ENCODE data around the gene PTPRZ1.

PTPRZ1 gene

DNA sequence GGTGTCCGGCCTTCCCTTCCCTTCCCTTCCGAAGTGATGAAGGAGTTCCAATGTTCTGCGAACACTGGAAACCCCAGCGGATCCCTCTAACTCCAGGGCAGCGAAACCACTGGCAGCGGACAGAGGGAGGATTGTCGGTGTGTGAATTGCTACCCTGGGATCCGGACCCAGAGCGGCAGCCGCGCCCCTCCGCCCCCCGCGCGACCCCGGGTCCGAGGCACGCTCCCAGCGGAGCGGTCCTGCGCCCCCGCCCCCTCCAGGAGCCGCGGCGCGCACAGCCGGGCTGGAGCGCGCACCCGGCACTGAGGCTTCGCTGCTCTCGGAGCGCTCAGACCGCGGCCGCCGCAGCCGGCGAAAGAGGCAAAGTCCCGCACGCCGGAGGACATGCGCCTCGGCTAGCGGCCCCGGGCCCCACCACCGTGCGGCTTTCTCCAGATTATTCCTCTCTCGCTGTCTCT, at the start of gene PTPRZ1:
Gene PTPRZ1, plus strand, starts transcription at position 331 of the 458 bp plus-strand sequence. CDS start 339 bp downstream, outside the sequence.
- DNase-seq = no peak

- no peak for DNase-seq
These were observed 48.7 kb upstream of the PTPRZ1 start for GRCh38 chr7:121824276-121824675.

DNA sequence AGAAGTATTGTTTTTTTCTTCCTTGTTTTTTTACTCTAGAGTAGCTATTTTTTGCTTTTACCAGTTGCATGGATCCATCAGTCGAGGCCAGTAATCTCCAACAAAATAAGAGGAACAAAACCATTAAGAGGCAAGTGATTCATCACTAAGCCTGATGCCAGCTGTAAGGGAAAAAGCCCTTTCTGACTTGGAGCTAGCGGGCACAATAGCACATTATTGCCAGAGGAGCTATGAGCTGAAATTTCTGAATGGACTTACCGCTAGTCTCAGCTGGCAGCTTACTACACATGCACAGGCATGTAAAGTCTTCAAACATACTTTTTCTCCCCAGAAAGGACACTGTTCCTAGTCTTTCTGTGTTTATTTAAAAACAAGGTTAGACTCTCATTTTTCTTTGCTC, 41.6 kb upstream of the PTPRZ1 start:
- no peak for DNase-seq

DNA sequence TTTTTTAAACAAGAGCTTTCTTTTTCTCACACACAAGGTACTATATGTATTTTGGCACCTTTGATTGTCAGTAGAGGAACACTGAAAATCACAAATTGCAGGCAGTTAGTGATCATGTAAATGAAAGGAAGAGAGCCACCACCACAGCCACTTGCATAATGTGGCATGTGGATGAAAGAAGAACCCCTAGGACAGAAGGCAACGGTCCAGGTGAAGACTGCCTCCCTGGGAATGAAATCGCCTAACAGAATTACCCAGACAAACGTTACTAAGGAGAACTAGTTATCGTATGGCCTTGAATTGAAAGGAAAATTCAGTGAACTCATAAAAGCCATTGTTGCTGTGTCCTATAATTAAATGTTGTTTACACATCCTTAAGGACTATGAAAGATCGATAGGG, 41.2 kb upstream of the PTPRZ1 start:
- DNase-seq = no peak

DNA sequence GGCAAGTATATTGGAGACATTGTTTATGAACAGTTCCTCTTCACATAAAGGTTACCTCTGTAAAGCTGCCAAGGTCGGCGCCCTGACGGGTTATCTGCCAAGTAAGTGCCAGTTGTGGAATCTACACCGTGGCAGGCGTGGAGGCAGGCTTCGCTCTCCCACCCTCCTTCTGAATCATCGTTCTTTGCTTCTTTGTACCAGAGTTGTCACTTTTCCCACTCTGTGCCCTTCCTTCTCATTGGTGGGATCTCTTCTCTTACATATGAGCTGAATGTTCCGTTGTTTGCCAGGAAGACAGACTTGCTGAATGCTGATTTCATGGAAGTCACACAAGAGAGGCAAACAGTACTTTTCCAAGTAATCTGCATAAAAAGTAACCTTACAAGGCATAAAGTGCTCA, 40.6 kb upstream of the PTPRZ1 start:
- no peak for DNase-seq

GRCh38 chr7:121833991-121834390, 39.0 kb upstream of the PTPRZ1 start:
- DNase-seq = no peak

DNA sequence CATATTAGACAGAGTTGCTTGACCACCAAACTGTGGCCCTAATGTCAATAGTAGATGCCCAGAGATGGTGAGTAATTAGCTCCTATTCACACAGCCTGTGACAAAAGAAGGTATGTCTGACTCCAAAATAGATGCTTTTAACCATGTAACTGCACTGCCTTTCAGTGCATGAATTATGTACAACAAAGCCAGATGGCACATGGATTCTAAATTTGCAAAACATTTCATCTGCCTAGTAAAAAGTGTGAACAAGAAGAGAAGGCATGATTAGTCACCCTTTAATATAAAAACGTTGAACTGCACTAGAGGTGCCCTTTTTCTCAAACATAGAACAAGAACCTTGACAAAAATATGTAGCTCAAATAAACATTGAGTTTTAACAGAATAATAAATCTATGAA, 35.5 kb upstream of the PTPRZ1 start:
- DNase-seq = no peak

DNA sequence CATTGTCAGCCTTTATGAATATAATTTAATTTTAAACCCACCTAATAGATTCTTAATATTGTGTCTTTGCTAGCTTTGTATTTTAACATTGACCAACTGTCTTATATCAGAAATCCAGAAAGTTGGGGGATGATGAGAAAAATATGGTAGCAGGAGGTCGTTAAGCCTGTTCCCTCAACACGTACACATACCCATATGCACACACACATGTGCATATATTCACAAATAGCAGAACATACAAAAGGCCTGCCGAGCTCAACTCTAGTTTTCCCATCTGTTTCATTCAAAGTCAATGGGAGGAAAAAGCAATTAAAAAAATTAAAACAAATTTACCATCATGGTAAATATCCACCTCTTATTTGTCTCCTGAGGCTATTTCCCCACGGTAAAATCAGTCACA, 25.9 kb upstream of the PTPRZ1 start:
- no peak for DNase-seq

DNA sequence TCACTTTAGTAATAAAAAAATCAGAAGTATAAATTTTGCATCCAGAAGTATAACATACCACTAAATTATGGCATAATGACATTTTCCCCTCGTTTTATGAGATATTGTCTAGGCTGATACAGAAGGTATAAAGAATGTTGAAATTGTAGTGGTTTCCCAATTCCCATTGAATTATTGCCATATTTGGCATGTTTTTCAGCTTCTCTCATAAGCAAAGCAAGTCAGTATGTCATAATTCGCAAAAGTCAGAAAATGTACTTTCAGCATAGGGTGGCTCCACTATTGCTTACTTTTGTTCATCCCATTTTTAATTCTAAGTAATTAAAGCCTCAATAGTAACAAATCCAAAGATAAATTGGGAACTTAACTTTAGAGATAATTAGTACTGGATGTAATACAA, 19.7 kb upstream of the PTPRZ1 start:
- no peak for DNase-seq

GRCh38 chr7:121860953-121861352, 12.0 kb upstream of the PTPRZ1 start:
- DNase-seq = no peak

- DNase-seq = no peak
These were observed 10.4 kb upstream of the PTPRZ1 start for GRCh38 chr7:121862591-121862990.

DNA sequence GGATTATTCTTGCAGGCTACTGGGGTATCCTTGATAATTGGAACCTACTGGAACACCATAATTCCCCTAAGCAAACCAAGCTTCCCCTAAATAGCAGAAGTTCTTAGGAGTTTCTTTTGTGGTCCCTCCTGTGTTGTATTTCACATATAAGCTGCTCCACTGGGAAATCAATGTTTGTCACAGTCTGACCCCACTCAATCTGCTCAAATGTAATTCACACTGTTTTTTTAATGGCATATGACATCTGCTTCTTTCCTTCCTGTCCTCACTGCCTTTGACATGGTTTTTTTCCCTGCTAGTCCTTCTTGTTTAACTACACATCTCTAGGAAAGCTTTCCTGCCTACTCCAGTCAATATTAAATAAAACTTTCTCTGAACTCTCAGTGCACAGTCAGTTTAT, 1.8 kb upstream of the PTPRZ1 start:
- DNase-seq = no peak

DNA sequence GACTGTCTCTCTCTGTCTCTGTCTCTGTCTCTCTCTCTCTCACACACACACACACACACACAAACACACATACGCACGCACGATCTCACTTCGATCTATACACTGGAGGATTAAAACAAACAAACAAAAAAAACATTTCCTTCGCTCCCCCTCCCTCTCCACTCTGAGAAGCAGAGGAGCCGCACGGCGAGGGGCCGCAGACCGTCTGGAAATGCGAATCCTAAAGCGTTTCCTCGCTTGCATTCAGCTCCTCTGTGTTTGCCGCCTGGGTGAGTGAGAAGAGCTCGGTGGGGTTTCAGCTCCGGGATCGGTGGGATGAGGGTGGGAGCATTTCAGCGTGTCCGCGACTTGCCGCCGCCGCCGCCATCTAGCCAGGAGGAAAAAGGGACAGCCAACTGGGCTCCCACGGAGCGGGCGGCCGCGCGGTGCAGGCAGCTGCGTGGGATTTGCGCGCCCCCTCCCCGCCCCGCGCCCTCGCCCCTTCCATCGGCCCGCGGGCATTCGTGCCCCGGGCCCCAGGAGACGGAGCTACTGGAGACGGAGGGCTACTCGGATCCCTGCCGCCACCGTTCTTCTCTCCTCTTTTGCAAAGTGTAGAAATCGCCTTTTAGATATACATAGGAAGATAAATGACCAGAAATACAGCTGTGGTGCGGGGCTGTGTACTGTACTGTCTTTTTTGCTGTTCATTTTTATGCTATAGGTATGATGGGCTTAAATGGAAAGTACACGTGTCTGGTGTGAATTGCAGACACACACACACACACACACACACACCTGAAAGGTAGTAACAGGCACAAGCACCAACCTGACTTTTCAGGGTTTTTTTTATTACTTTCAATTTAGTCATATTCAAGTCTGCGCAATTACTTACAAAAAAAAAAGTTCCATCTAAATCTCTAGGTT, 581 bp downstream of the PTPRZ1 start:
- no peak for DNase-seq

GRCh38 chr7:121874298-121874697, 1.3 kb downstream of the PTPRZ1 start:
- no peak for DNase-seq

DNA sequence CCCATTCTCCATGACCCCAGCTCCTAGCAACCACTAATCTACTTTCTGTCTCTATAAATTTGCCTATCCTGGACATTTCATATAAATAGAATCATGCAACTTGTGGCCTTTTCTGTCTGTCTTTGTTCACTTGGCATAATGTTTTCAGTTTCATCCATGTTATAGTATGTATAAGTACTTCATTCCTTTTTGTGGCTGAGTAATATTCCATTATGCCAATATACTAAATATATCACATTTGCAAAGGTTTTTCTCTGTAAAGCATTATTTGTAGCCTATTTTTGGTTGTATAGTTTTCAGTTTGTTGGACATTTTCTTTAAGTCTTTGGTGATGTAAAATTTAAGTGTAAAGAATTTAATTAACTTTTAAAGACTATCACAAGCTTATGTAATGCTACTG, 2.2 kb downstream of the PTPRZ1 start:
- no peak for DNase-seq

DNA sequence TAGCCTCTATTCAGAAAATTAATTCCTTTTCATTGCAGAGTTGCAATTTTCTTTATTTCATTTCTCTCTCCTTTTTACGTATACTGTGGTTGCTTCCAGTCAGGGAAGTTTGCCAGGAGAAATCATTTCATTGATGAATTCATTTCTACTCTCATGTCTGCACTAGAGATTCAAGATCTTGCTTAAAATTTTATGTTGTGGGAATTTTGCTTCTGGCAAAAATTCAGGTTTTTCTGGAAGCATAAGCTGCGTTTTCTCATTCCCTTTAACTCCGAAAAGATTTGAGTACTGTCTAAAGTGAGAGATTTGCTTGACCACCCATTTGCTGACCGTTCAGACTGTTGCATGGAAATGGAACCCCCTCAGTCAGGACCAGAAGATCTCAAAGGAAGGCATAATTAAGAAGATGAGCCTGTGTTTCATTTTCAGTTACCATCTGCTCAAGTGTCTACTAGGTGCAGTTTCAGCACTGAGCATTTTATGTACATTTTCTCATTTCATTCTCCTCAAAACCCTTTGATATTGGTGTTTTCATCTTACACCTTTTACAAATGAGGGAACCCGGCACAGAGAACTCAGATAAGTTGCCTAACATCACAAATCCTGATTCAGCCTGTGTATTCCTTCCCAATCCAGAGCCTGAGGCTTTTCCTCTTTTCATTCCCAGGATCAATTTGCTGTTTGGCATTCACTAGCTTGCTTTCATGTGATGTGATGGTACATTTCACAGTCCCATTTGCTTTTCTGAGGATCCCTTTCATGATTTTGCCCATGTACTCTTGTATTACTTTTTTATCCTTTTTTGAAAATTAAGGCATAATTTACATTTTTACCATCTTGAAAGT, 3.9 kb downstream of the PTPRZ1 start:
- no peak for DNase-seq

DNA sequence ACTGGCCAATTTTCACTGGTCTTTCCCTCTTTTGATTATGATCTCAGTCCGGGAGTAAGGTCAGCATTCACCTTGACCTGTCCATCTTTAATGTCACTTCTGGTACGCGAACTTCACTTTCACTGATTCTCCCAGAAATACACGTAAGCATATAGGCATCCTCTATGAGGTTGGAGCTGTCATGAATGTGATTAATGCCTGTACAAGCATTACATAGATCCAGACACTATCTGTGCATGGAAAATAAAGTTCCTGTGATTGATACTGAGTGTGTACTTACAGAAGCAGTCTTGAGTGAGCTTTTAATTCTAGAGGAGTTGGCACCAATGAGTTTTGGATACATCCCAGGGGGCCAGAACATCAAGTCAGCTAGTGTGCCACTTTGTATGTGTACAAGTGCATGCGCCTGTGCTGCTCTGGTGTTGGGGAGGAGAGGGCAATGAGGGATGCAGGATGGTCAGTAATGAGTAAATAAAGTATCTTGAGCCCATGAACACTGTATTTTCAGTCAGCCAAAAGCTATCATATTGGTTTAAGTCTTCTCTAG, 6.0 kb downstream of the PTPRZ1 start:
- no peak for DNase-seq

GRCh38 chr7:121879544-121879943, 6.6 kb downstream of the PTPRZ1 start:
- DNase-seq = no peak

- DNase-seq = no peak
These were observed 9.8 kb downstream of the PTPRZ1 start for GRCh38 chr7:121882731-121883130.

- DNase-seq = no peak
These were observed 12.4 kb downstream of the PTPRZ1 start for GRCh38 chr7:121885166-121885920.

GRCh38 chr7:121887634-121888033, 14.7 kb downstream of the PTPRZ1 start:
- DNase-seq = no peak

DNA sequence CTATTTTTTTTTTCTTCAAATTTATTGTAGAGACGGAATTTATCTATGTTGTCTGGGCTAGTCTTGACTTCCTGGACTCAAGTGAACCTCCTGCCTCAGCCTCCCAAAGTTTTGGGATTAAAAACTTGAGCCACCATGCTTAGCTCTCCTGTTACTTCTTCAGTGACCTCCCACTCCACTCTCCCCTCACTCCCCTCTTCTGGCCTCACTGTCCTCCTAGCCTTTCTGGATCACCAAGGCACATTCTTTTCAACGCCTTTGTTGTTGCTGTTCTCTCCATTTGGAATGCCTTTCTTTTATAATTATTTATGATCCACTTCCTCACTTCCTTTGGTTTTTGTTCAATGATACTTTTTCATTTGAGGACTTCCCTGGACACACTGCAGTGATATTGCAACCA, 17.9 kb downstream of the PTPRZ1 start:
- DNase-seq = no peak

GRCh38 chr7:121891731-121892130, 18.8 kb downstream of the PTPRZ1 start:
- no peak for DNase-seq
